Measurements from ENCODE around the gene NPSR1.
A peak's percentile ranks its signal among the peaks of the same experiment; 100 is the strongest.
"Not testable (repeated sequence)": the region's sequence is repeated elsewhere in the genome, so short reads cannot be mapped to it uniquely, and the experiment has no call there.

The NPSR1 gene

DNA sequence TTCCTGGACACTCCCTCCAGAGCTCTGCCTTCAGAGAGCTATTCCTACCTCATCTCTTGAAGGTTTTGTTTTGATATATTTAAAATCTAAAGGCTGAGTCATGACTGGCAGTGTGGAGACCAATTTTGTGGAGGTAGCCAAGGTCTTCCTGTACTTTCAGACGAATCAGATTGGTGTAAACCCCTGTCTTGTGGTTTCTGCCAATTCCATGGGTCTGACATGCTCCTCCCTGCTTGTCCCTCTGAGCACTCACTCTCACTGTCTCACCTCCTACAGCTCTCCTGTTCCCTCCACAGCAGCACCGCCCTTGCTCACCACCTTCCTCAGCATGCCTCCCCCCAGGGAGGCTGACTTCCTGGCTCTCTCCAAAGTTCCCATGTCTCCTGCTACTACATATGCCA, 179.8 kb downstream of the NPSR1 start:
- no peak for DNase-seq (ENCODE audit: low spot score)

- DNase-seq (ENCODE audit: low spot score): no peak
These were observed 180.3 kb downstream of the NPSR1 start for GRCh38 chr7:34838329-34838728.

- DNase-seq (ENCODE audit: low spot score): no peak
These were observed 181.6 kb downstream of the NPSR1 start for GRCh38 chr7:34839645-34840044.

DNA sequence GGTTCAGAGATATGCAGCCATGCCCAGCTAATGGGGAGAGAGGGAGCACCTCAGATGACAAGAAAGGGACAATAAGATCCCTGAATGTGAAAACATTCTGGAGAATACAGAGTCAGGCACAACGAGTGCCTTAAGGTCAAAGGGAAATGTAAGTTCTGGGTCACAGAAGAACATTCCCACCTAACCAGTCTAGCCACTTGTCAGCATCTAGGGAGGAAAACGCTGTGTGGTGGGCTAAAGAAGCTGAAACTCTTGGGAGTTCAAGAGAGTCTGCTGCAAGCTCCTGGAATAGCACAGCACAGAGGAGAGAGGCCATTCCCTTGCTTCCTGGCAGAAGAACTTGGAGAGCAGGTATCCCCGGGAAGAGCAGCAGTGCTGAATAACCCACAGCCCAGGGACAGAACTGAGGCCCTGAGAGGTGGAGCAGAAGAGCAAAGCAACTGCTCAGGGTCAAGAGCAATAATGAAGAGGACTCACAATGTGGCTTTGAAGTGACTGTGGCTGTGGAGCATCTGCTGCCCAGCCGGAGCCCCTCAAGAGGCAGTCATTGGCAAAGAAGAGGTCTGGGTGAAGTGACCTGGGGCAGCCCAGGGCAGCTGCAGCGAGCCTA, 182.3 kb downstream of the NPSR1 start:
- no peak for DNase-seq (ENCODE audit: low spot score)

GRCh38 chr7:34841326-34841725, 183.3 kb downstream of the NPSR1 start:
- DNase-seq (ENCODE audit: low spot score): peak; percentile 58

GRCh38 chr7:34842782-34843181, 184.8 kb downstream of the NPSR1 start:
- no peak for DNase-seq (ENCODE audit: low spot score)

GRCh38 chr7:34844406-34844805, 186.4 kb downstream of the NPSR1 start:
- DNase-seq (ENCODE audit: low spot score): no peak

- DNase-seq (ENCODE audit: low spot score): no peak
These were observed 187.1 kb downstream of the NPSR1 start for GRCh38 chr7:34844936-34845665.

- no peak for DNase-seq (ENCODE audit: low spot score)
These were observed 187.8 kb downstream of the NPSR1 start for GRCh38 chr7:34845666-34846361.

DNA sequence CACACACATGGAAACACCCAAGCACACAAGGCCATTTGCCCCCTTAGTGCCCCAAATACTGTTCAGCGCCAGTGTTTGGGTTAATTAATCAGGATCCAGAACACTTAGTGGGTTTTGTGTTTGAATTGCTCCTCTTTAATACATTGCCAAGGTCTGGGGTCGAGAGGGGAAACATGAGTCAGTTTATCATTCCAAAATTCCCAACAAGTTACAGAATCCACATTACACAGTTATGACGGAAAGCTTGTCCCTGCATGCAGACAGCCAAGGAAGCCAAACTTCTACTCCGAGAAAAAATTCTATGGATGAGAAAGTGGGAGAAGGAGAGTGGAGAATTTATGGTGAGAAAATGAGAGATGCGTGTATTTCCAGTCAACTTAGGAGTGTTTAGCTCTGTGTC, 189.0 kb downstream of the NPSR1 start:
- DNase-seq (ENCODE audit: low spot score): no peak

- DNase-seq (ENCODE audit: low spot score): no peak
These were observed 190.7 kb downstream of the NPSR1 start for GRCh38 chr7:34848670-34849069.

- no peak for DNase-seq (ENCODE audit: low spot score)
These were observed 191.3 kb downstream of the NPSR1 start for GRCh38 chr7:34849163-34849960.

DNA sequence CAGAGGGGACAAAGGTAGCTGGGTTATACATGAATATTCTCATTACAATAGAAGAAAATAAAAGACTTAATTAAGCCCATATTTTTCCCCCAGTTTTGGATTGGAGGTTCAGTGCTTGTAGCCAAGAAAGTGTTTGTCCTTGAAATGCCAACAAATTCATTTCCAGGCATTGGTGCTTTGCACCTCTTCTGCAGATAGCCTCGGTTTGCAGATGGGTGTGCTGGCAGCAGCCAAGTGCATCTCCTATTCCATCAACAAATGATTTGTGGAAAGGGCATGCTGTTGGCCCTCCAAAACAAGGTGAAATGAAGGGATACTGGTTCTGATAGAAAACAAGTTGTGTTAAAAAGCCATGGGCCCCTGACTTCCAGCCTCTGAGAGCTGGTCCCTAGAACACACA, 192.0 kb downstream of the NPSR1 start:
- DNase-seq (ENCODE audit: low spot score): no peak

GRCh38 chr7:34850681-34851080, 192.7 kb downstream of the NPSR1 start:
- DNase-seq (ENCODE audit: low spot score): no peak

- no peak for DNase-seq (ENCODE audit: low spot score)
These were observed 193.4 kb downstream of the NPSR1 start for GRCh38 chr7:34851431-34851830.

- not testable (repeated sequence) for DNase-seq (ENCODE audit: low spot score)
These were observed 200.4 kb downstream of the NPSR1 start for GRCh38 chr7:34858444-34858843.

- not testable (repeated sequence) for DNase-seq (ENCODE audit: low spot score)
These were observed 201.3 kb downstream of the NPSR1 start for GRCh38 chr7:34859281-34859680.

DNA sequence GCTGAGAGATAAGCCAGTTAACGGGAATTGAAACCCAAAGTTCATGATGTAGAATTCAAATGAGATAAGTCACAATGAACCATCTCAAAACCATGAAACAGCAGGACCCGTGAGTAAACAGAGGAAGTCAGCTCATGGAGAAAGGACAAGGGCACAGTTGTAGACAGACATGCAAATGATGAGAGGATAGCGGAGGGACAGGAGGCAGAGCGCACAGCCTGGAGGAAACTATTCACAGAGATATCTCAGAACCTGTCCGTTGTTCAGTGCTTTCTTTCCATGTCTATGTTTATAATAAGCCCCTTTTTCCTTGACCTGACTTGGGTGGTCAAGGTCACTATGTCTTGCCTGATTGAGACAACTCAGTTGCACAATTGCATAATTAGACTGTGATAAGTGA, 208.2 kb downstream of the NPSR1 start:
- DNase-seq (ENCODE audit: low spot score): not testable (repeated sequence)

GRCh38 chr7:34867341-34867740, 209.3 kb downstream of the NPSR1 start:
- DNase-seq (ENCODE audit: low spot score): not testable (repeated sequence)

- not testable (repeated sequence) for DNase-seq (ENCODE audit: low spot score)
These were observed 210.6 kb downstream of the NPSR1 start for GRCh38 chr7:34868602-34869001.

GRCh38 chr7:34869057-34869456, 211.0 kb downstream of the NPSR1 start:
- DNase-seq (ENCODE audit: low spot score): no peak

DNA sequence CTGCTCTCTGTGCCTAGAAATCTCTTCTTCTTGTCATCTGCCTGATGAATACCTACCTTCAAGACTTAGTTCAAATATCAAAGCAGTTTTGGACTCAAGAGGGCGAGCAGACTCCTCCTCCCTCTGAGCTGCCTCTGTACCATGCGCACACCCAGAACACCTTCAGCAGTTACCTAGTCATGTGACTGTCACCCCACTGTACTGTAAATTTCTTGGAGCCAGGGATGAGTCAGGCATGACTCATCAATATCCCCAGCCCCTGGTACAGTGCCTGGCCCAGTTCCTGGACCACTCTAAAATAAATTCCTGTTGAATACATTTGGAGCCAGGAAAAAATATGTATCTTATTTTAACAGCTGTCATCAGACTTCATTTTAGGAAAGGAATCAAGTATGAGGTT, 212.0 kb downstream of the NPSR1 start:
- DNase-seq (ENCODE audit: low spot score): not testable (repeated sequence)

Data from ecto neural progenitor cell (in vitro differentiated cells).